Measurements from ENCODE around the gene LPCAT1.

GRCh38 chr5:1448511-1449011 is 75.2 kb downstream of the LPCAT1 start:
- TF ChIP-seq, protein P1, sequence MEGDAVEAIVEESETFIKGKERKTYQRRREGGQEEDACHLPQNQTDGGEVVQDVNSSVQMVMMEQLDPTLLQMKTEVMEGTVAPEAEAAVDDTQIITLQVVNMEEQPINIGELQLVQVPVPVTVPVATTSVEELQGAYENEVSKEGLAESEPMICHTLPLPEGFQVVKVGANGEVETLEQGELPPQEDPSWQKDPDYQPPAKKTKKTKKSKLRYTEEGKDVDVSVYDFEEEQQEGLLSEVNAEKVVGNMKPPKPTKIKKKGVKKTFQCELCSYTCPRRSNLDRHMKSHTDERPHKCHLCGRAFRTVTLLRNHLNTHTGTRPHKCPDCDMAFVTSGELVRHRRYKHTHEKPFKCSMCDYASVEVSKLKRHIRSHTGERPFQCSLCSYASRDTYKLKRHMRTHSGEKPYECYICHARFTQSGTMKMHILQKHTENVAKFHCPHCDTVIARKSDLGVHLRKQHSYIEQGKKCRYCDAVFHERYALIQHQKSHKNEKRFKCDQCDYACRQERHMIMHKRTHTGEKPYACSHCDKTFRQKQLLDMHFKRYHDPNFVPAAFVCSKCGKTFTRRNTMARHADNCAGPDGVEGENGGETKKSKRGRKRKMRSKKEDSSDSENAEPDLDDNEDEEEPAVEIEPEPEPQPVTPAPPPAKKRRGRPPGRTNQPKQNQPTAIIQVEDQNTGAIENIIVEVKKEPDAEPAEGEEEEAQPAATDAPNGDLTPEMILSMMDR (IDR thresholded peaks at IDR 0.05): no peak
- no peak for TF ChIP-seq POLR2A (IDR thresholded peaks at IDR 0.05)

Measured in Peyer's patch (tissue), 4 donors.